Esophagus squamous epithelium (tissue), 5 donors: ENCODE results near the gene ESPL1. TPM values are rescaled to one million over a fixed set of nuclear protein-coding genes. Genes with fewer than 3 reads are reported as not detected.

Source experiments
- DNase-seq: peaks from one replicate; lab custom pipeline; 2025; lab: John Stamatoyannopoulos, UW
- H3K27ac ChIP-seq, 4 donors: fragments of 200-600 bp; sonication (generic); one replicate each; pipeline ENCODE4 v1.5.1; 2016 to 2019; ENCODE audit warnings: mild to moderate bottlenecking in 1 of 4
- H3K27me3 ChIP-seq, 4 donors: fragments of 200-600 bp; sonication (generic); 1 replicate in 3 of 4; 2 replicates in 1 of 4; pipeline versions ENCODE4 v1.5.1 to v1.6.0; 2017 to 2021; ENCODE audit warnings: antibody characterized with exemption in 1 of 4
- H3K36me3 ChIP-seq, 3 donors: fragments of 200-600 bp; sonication (generic); one replicate each; pipeline ENCODE4 v1.5.1; 2016 to 2019
- H3K4me1 ChIP-seq, 3 donors: fragments of 200-600 bp; sonication (generic); one replicate each; pipeline ENCODE4 v1.5.1; 2017 to 2019
- H3K4me3 ChIP-seq, 4 donors: fragments of 200-600 bp; sonication (generic); 1 replicate in 3 of 4; 2 replicates in 1 of 4; pipeline ENCODE4 v1.5.1; 2016 to 2019; ENCODE audit warnings: mild to moderate bottlenecking in 2 of 4, moderate library complexity in 1 of 4
- H3K9me3 ChIP-seq, 3 donors: fragments of 200-600 bp; sonication (generic); one replicate each; pipeline ENCODE4 v1.5.1; 2016 to 2019
- CTCF ChIP-seq, 6 experiments: fragments of 450-650 bp in 4 of 6; fragments of 200-600 bp in 2 of 6; sonication (generic) in 2 of 6; IDR thresholded peaks; one replicate each; pipeline ENCODE4 v1.5.1; 2016 to 2019; ENCODE audit warnings: antibody characterized with exemption in 6 of 6, mild to moderate bottlenecking in 4 of 6, moderate library complexity in 4 of 6
- POLR2A ChIP-seq, 4 donors: fragments of 450-650 bp; IDR thresholded peaks; one replicate each; pipeline ENCODE4 v1.6.1; 2017; ENCODE audit warnings: antibody characterized with exemption in 4 of 4, mild to moderate bottlenecking in 4 of 4, moderate library complexity in 3 of 4
- WGBS, 2 donors: methylation state at CpG; one replicate each; pipeline ENCODE4 v1.1.5; 2018; 5-methylcytosine and 5-hydroxymethylcytosine counted together
- intact Hi-C: fragments of 100-400 bp; cut with DNase I; formaldehyde crosslinking; loops from one replicate; pipeline ENCODE4 v1.15.0; 2022
- total RNA-seq, 4 donors: library from RNA; depleted of rRNA; stranded (reverse); fragments of >200 nt; gene quantifications; one replicate each; pipeline ENCODE4 v1.1.0, GENCODE V29; 2016
- donor health status: DM: yes; HTN: yes; CAD: no.

ESPL1 gene
- total RNA-seq, 4 donors from 2014 or later = 32.2 to 85.6 (median 48.0) TPM

- H3K27me3 ChIP-seq = peaks cover 0 to 74% (median 0%) of the 10 kb centered on the region in 4 donors
- H3K27ac ChIP-seq = no peak overlapping the region
- H3K4me3 ChIP-seq = no peak overlapping the region
- 76 to 84% methylated on average over 4 of the region's 4 CpGs for WGBS, 2 donors
- no peaks in the 10 kb centered on the region for H3K4me1 ChIP-seq
- DNase-seq = no peak
- intact Hi-C loops = no loop called here
- TF ChIP-seq CTCF (IDR thresholded peaks at IDR 0.05) (no peak), POLR2A (IDR thresholded peaks at IDR 0.05) (no peak)
- no peaks in the 10 kb centered on the region for H3K36me3 ChIP-seq
- H3K9me3 ChIP-seq = no peaks in the 10 kb centered on the region
These were observed 65.2 kb downstream of the ESPL1 start for GRCh38 chr12:53333289-53333688.

GRCh38 chr12:53333845-53334244, 65.7 kb downstream of the ESPL1 start:
- Histone ChIP-seq H3K4me1 (no peaks in the 10 kb centered on the region), H3K4me3 (no peak overlapping the region), H3K27ac (no peak overlapping the region), H3K36me3 (no peaks in the 10 kb centered on the region), H3K27me3 (peaks cover 0 to 79% (median 0%) of the 10 kb centered on the region in 4 donors), H3K9me3 (no peaks in the 10 kb centered on the region)
- WGBS, 2 donors = 67 to 70% methylated on average over 6 of the region's 7 CpGs
- DNase-seq = no peak
- intact Hi-C loops = no loop called here
- TF ChIP-seq POLR2A (IDR thresholded peaks at IDR 0.05) (no peak), CTCF (IDR thresholded peaks at IDR 0.05) (no peak)

GRCh38 chr12:53334822-53335221, 66.7 kb downstream of the ESPL1 start:
- H3K27me3 ChIP-seq = peaks cover 0 to 84% (median 0%) of the 10 kb centered on the region in 4 donors
- DNase-seq = no peak
- no peak for TF ChIP-seq CTCF (IDR thresholded peaks at IDR 0.05)
- H3K36me3 ChIP-seq = no peaks in the 10 kb centered on the region
- no peak overlapping the region for H3K4me3 ChIP-seq
- intact Hi-C loops = no loop called here
- no peaks in the 10 kb centered on the region for H3K9me3 ChIP-seq
- no peaks in the 10 kb centered on the region for H3K4me1 ChIP-seq
- WGBS, 2 donors = 77 to 90% methylated on average over 6 to 8 of the region's 8 CpGs
- H3K27ac ChIP-seq = no peak overlapping the region

GRCh38 chr12:53336181-53336681, 68.1 kb downstream of the ESPL1 start, which contains the start of gene SP7:
Gene SP7 (minus strand): TSS chr12:53336354. CDS start chr12:53335646, 708 bp downstream.
- Histone ChIP-seq H3K4me1 (no peaks in the 10 kb centered on the region), H3K9me3 (no peaks in the 10 kb centered on the region), H3K4me3 (no peak within 1 kb of the TSS), H3K27me3 (peaks cover 0 to 81% (median 0%) of the 10 kb centered on the region in 4 donors), H3K36me3 (no peaks in the 10 kb centered on the region), H3K27ac (no peak within 1 kb of the TSS)
- no peak for DNase-seq
- intact Hi-C loops = no loop called here
- no peak for TF ChIP-seq POLR2A (IDR thresholded peaks at IDR 0.05)
- TF ChIP-seq CTCF (IDR thresholded peaks at IDR 0.05) = no peak
- WGBS, 2 donors = 40 to 48% methylated on average over 8 to 9 of the region's 15 CpGs

- H3K36me3 ChIP-seq = no peaks in the 10 kb centered on the region
- TF ChIP-seq CTCF (IDR thresholded peaks at IDR 0.05) (no peak), POLR2A (IDR thresholded peaks at IDR 0.05) (no peak)
- DNase-seq = no peak
- H3K4me1 ChIP-seq = no peaks in the 10 kb centered on the region
- no peaks in the 10 kb centered on the region for H3K9me3 ChIP-seq
- intact Hi-C loops = no loop called here
- 29 to 33% methylated on average over 9 to 10 of the region's 11 CpGs for WGBS, 2 donors
- no peak overlapping the region for H3K4me3 ChIP-seq
- H3K27me3 ChIP-seq = peaks cover 0 to 66% (median 0%) of the 10 kb centered on the region in 4 donors
- no peak overlapping the region for H3K27ac ChIP-seq
These were observed 69.9 kb downstream of the ESPL1 start for GRCh38 chr12:53338017-53338416.
